Measurements from ENCODE around the gene COL2A1.

The COL2A1 gene

GRCh38 chr12:48004053-48004941 is at the start of gene COL2A1:
COL2A1 (minus strand) TSS chr12:48004476; CDS start chr12:48004321, 155 bp downstream.
- peak; percentile 80 for DNase-seq (ENCODE audit: low spot score)

GRCh38 chr12:48053883-48054282 is 49.6 kb upstream of the COL2A1 start:
- no peak for DNase-seq (ENCODE audit: low spot score)

GRCh38 chr12:48053122-48053521 is 48.8 kb upstream of the COL2A1 start:
- no peak for DNase-seq (ENCODE audit: low spot score)

- no peak for DNase-seq (ENCODE audit: low spot score)
These were observed 47.4 kb upstream of the COL2A1 start for GRCh38 chr12:48051681-48052080.

GRCh38 chr12:48050174-48050573 is 45.9 kb upstream of the COL2A1 start:
- DNase-seq (ENCODE audit: low spot score): no peak

GRCh38 chr12:48045965-48046518 is 41.8 kb upstream of the COL2A1 start:
- DNase-seq (ENCODE audit: low spot score): no peak

- no peak for DNase-seq (ENCODE audit: low spot score)
These were observed 41.0 kb upstream of the COL2A1 start for GRCh38 chr12:48045061-48045846.

GRCh38 chr12:48044396-48044795 is 40.1 kb upstream of the COL2A1 start:
- no peak for DNase-seq (ENCODE audit: low spot score)

- DNase-seq (ENCODE audit: low spot score): no peak
These were observed 39.5 kb upstream of the COL2A1 start for GRCh38 chr12:48043771-48044170.

- DNase-seq (ENCODE audit: low spot score): no peak
These were observed 37.5 kb upstream of the COL2A1 start for GRCh38 chr12:48041591-48042423.

- no peak for DNase-seq (ENCODE audit: low spot score)
These were observed 36.1 kb upstream of the COL2A1 start for GRCh38 chr12:48040354-48040753.

- no peak for DNase-seq (ENCODE audit: low spot score)
These were observed 34.9 kb upstream of the COL2A1 start for GRCh38 chr12:48039151-48039550.

GRCh38 chr12:48038085-48038484 is 33.8 kb upstream of the COL2A1 start:
- no peak for DNase-seq (ENCODE audit: low spot score)

GRCh38 chr12:48037267-48037915 is 33.1 kb upstream of the COL2A1 start:
- DNase-seq (ENCODE audit: low spot score): no peak

- no peak for DNase-seq (ENCODE audit: low spot score)
These were observed 32.5 kb upstream of the COL2A1 start for GRCh38 chr12:48036818-48037217.

GRCh38 chr12:48034835-48035805 is 30.8 kb upstream of the COL2A1 start:
- no peak for DNase-seq (ENCODE audit: low spot score)

- DNase-seq (ENCODE audit: low spot score): no peak
These were observed 29.2 kb upstream of the COL2A1 start for GRCh38 chr12:48033451-48033850.

- DNase-seq (ENCODE audit: low spot score): no peak
These were observed 28.3 kb upstream of the COL2A1 start for GRCh38 chr12:48032597-48032996.

GRCh38 chr12:48031135-48031960 is 27.1 kb upstream of the COL2A1 start:
- no peak for DNase-seq (ENCODE audit: low spot score)
